ENCODE results near the gene TRIM31.

TRIM31 gene

GRCh38 chr6:30157581-30157980 is 44.7 kb upstream of the TRIM31 start:
- Histone ChIP-seq H3K4me1 (ENCODE audit: control insufficient read depth, low read length) (no peaks in the 10 kb centered on the region), H3K27ac (ENCODE audit: low read depth, low read length) (no peak overlapping the region), H3K9me3 (ENCODE audit: control insufficient read depth, insufficient read depth, low read length) (no peaks in the 10 kb centered on the region), H4K20me1 (ENCODE audit: control insufficient read depth, insufficient read depth, low read depth, low read length) (no peaks in the 10 kb centered on the region), H3K27me3 (ENCODE audit: control insufficient read depth, low read length) (peaks cover 30% of the 10 kb centered on the region), H3F3A (ENCODE audit: control insufficient read depth, insufficient read depth) (no peaks in the 10 kb centered on the region), H3K4me2 (ENCODE audit: low read length) (no peak overlapping the region), H3K79me2 (ENCODE audit: control insufficient read depth, low read length) (no peaks in the 10 kb centered on the region), H3K36me3 (ENCODE audit: control insufficient read depth, low read length) (no peaks in the 10 kb centered on the region), H3K9me2 (replicated peaks; ENCODE audit: control insufficient read depth, low read length) (no peaks in the 10 kb centered on the region), H3K4me3 (ENCODE audit: low read length) (no peak overlapping the region)
- no peak for TF ChIP-seq CTCF (IDR thresholded peaks at IDR 0.05; ENCODE audit: low read depth, low read length, poor library complexity, severe bottlenecking)
- no peak for TF ChIP-seq EZH2phosphoT487 (IDR thresholded peaks at IDR 0.05; ENCODE audit: borderline replicate concordance, low read length)

- Histone ChIP-seq H3K9me2 (replicated peaks; ENCODE audit: control insufficient read depth, low read length) (no peaks in the 10 kb centered on the region), H3K4me1 (ENCODE audit: control insufficient read depth, low read length) (no peaks in the 10 kb centered on the region), H3K27ac (ENCODE audit: low read depth, low read length) (no peak overlapping the region), H3K27me3 (ENCODE audit: control insufficient read depth, low read length) (peaks cover 35% of the 10 kb centered on the region), H3F3A (ENCODE audit: control insufficient read depth, insufficient read depth) (no peaks in the 10 kb centered on the region), H3K36me3 (ENCODE audit: control insufficient read depth, low read length) (no peaks in the 10 kb centered on the region), H4K20me1 (ENCODE audit: control insufficient read depth, insufficient read depth, low read depth, low read length) (no peaks in the 10 kb centered on the region), H3K4me3 (ENCODE audit: low read length) (no peak overlapping the region), H3K79me2 (ENCODE audit: control insufficient read depth, low read length) (no peaks in the 10 kb centered on the region), H3K4me2 (ENCODE audit: low read length) (no peak overlapping the region), H3K9me3 (ENCODE audit: control insufficient read depth, insufficient read depth, low read length) (no peaks in the 10 kb centered on the region)
- TF ChIP-seq EZH2phosphoT487 (IDR thresholded peaks at IDR 0.05; ENCODE audit: borderline replicate concordance, low read length) (no peak), CTCF (IDR thresholded peaks at IDR 0.05; ENCODE audit: low read depth, low read length, poor library complexity, severe bottlenecking) (no peak)
Observed at GRCh38 chr6:30156774-30157173, 43.9 kb upstream of the TRIM31 start.

- Histone ChIP-seq H3K9me2 (replicated peaks; ENCODE audit: control insufficient read depth, low read length) (no peaks in the 10 kb centered on the region), H3K9me3 (ENCODE audit: control insufficient read depth, insufficient read depth, low read length) (no peaks in the 10 kb centered on the region), H4K20me1 (ENCODE audit: control insufficient read depth, insufficient read depth, low read depth, low read length) (no peaks in the 10 kb centered on the region), H3F3A (ENCODE audit: control insufficient read depth, insufficient read depth) (no peaks in the 10 kb centered on the region), H3K4me1 (ENCODE audit: control insufficient read depth, low read length) (no peaks in the 10 kb centered on the region), H3K36me3 (ENCODE audit: control insufficient read depth, low read length) (no peaks in the 10 kb centered on the region), H3K27me3 (ENCODE audit: control insufficient read depth, low read length) (peaks cover 35% of the 10 kb centered on the region), H3K79me2 (ENCODE audit: control insufficient read depth, low read length) (no peaks in the 10 kb centered on the region), H3K4me2 (ENCODE audit: low read length) (no peak overlapping the region), H3K27ac (ENCODE audit: low read depth, low read length) (no peak overlapping the region), H3K4me3 (ENCODE audit: low read length) (no peak overlapping the region)
- TF ChIP-seq CTCF (IDR thresholded peaks at IDR 0.05; ENCODE audit: low read depth, low read length, poor library complexity, severe bottlenecking) = no peak
- no peak for TF ChIP-seq EZH2phosphoT487 (IDR thresholded peaks at IDR 0.05; ENCODE audit: borderline replicate concordance, low read length)
Observed at GRCh38 chr6:30156262-30156599, 43.3 kb upstream of the TRIM31 start.

All from DOHH2 (cell line).